ENCODE measurements around the gene KRT80. TPM values are rescaled to one million over a fixed set of nuclear protein-coding genes. Genes with fewer than 3 reads are reported as not detected.
A peak's percentile ranks its signal among the peaks of the same experiment; 100 is the strongest.

Gene KRT80
- total RNA-seq, 2 donors from 2014 or later = 0.07 to 0.09 TPM

DNA sequence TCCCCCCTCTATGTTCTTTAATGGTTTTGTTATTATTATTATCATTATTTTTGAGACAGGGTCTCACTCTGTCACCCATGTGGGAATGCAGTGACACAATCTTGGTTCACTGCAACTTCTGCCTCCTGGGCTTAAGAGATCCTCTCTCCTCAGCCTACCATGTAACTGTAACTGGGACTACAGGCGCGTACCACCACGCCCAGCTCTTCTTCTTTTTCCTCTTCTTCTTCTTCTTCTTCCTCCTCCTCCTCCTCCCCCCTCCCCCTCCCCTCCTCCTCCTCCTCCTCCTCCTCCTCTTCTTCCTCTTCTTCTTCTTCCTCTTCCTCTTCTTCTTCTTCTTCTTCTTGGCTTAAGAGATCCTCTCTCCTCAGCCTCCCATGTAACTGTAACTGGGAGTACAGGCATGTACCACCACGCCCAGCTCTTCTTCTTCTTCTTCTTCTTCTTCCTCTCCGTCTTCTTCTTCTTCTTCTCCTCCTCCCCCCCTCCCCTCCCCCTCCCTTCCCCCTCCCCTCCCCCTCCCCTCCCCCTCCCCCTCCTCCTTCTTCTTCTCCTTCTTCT, 35.9 kb upstream of the KRT80 start:
- Mint-ChIP-seq H3K9me3 (no peaks in the 10 kb centered on the region), H3K36me3 (ENCODE audit: low read depth) (no peaks in the 10 kb centered on the region), H3K4me1 (no peaks in the 10 kb centered on the region), H3K27ac (no peak overlapping the region), H3K4me3 (no peak overlapping the region), H3K27me3 (ENCODE audit: insufficient read depth) (peaks cover 69% of the 10 kb centered on the region)
- H3K27me3 ChIP-seq (ENCODE audit: control insufficient read depth, insufficient read depth, low read length, poor library complexity, severe bottlenecking) = peaks cover 76% of the 10 kb centered on the region
- TF ChIP-seq, protein P1, sequence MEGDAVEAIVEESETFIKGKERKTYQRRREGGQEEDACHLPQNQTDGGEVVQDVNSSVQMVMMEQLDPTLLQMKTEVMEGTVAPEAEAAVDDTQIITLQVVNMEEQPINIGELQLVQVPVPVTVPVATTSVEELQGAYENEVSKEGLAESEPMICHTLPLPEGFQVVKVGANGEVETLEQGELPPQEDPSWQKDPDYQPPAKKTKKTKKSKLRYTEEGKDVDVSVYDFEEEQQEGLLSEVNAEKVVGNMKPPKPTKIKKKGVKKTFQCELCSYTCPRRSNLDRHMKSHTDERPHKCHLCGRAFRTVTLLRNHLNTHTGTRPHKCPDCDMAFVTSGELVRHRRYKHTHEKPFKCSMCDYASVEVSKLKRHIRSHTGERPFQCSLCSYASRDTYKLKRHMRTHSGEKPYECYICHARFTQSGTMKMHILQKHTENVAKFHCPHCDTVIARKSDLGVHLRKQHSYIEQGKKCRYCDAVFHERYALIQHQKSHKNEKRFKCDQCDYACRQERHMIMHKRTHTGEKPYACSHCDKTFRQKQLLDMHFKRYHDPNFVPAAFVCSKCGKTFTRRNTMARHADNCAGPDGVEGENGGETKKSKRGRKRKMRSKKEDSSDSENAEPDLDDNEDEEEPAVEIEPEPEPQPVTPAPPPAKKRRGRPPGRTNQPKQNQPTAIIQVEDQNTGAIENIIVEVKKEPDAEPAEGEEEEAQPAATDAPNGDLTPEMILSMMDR (conservative IDR thresholded peaks at IDR 0.05) = no peak
- H3K4me3 ChIP-seq (ENCODE audit: low read length) = no peak overlapping the region
- 70 to 78% methylated on average over 3 of the region's 5 CpGs for WGBS, 2 experiments (ENCODE audit: insufficient coverage in 1 of 2, insufficient read length in 1 of 2)
- no peak for DNase-seq
- no peaks in the 10 kb centered on the region for H3K9me3 ChIP-seq (ENCODE audit: control insufficient read depth, low read length)
- no peaks in the 10 kb centered on the region for H3K4me1 ChIP-seq (ENCODE audit: control insufficient read depth, insufficient read depth, low read length)
- no peak overlapping the region for H3K9ac ChIP-seq (ENCODE audit: extremely low read depth, low read length, poor library complexity, severe bottlenecking)
- no peak overlapping the region for H3K27ac ChIP-seq (ENCODE audit: low read depth, low read length)
- H3K36me3 ChIP-seq (ENCODE audit: control insufficient read depth, insufficient read depth, low read length) = no peaks in the 10 kb centered on the region

DNA sequence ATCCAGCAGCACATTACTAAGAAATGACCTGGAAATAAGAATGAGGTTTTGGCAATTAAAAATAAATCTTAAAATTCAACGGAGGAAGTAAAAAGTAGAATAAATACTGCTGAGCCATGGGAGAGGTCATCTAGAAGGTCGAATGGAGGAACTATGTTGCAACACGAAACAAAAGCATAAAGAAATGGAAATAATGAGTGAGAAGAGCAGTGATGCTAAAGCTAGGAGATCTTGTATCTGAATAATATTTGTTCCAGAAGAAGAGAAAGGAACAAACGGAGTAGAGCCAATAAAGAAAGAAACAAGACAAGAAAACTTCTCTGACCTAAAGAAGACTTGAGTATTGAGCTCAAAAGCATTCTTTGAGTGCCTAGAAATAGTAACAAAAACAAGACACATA, 34.6 kb upstream of the KRT80 start:
- H3K36me3 Mint-ChIP-seq (ENCODE audit: low read depth) = no peaks in the 10 kb centered on the region
- H3K9ac ChIP-seq (ENCODE audit: extremely low read depth, low read length, poor library complexity, severe bottlenecking) = no peak overlapping the region
- no peak overlapping the region for H3K4me3 Mint-ChIP-seq
- H3K9me3 ChIP-seq (ENCODE audit: control insufficient read depth, low read length) = no peaks in the 10 kb centered on the region
- H3K27ac Mint-ChIP-seq = no peak overlapping the region
- no peak for DNase-seq
- no peak overlapping the region for H3K27ac ChIP-seq (ENCODE audit: low read depth, low read length)
- no peaks in the 10 kb centered on the region for H3K4me1 ChIP-seq (ENCODE audit: control insufficient read depth, insufficient read depth, low read length)
- H3K9me3 Mint-ChIP-seq = no peaks in the 10 kb centered on the region
- H3K4me3 ChIP-seq (ENCODE audit: low read length) = no peak overlapping the region
- H3K27me3 ChIP-seq (ENCODE audit: control insufficient read depth, insufficient read depth, low read length, poor library complexity, severe bottlenecking) = peaks cover 63% of the 10 kb centered on the region
- peaks cover 59% of the 10 kb centered on the region for H3K27me3 Mint-ChIP-seq (ENCODE audit: insufficient read depth)
- TF ChIP-seq, protein P1 (conservative IDR thresholded peaks at IDR 0.05) = no peak
- 88 to 89% methylated on average over 4 of the region's 4 CpGs for WGBS, 2 experiments (ENCODE audit: insufficient coverage in 1 of 2, insufficient read length in 1 of 2)
- H3K4me1 Mint-ChIP-seq = no peaks in the 10 kb centered on the region
- no peaks in the 10 kb centered on the region for H3K36me3 ChIP-seq (ENCODE audit: control insufficient read depth, insufficient read depth, low read length)

DNA sequence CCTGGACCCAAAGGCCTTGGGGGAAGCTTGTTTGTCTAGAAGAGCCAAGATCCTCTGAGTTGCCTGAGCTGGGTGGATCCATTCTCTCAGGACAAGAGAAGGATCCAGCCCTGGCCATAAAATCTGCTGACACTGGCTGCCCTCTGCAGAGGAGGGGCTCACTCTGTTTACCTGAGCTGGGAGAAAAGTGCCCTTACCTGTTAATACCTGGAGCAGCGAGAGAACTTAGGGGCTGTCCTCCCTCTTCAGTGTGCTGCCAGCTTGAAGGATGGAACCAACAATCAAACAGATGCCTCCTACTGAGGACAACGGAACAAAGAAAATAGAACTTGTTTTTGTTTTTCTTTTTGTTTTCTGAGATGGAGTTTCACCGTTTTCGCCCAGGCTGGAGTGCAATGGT, 33.9 kb upstream of the KRT80 start:
- Histone ChIP-seq H3K9ac (ENCODE audit: extremely low read depth, low read length, poor library complexity, severe bottlenecking) (no peak overlapping the region), H3K4me3 (ENCODE audit: low read length) (no peak overlapping the region), H3K27me3 (ENCODE audit: control insufficient read depth, insufficient read depth, low read length, poor library complexity, severe bottlenecking) (peaks cover 61% of the 10 kb centered on the region), H3K36me3 (ENCODE audit: control insufficient read depth, insufficient read depth, low read length) (no peaks in the 10 kb centered on the region), H3K4me1 (ENCODE audit: control insufficient read depth, insufficient read depth, low read length) (no peaks in the 10 kb centered on the region), H3K27ac (ENCODE audit: low read depth, low read length) (no peak overlapping the region), H3K9me3 (ENCODE audit: control insufficient read depth, low read length) (no peaks in the 10 kb centered on the region)
- DNase-seq = peak; percentile 39
- Mint-ChIP-seq H3K4me1 (no peaks in the 10 kb centered on the region), H3K36me3 (ENCODE audit: low read depth) (no peaks in the 10 kb centered on the region), H3K4me3 (no peak overlapping the region), H3K27ac (no peak overlapping the region), H3K27me3 (ENCODE audit: insufficient read depth) (peaks cover 52% of the 10 kb centered on the region), H3K9me3 (no peaks in the 10 kb centered on the region)
- WGBS, 2 experiments (ENCODE audit: insufficient coverage in 1 of 2, insufficient read length in 1 of 2) = 93 to 97% methylated on average over 3 to 4 of the region's 4 CpGs
- TF ChIP-seq, protein P1 (conservative IDR thresholded peaks at IDR 0.05) = no peak

Measured in endodermal cell (in vitro differentiated cells).